DMS53 (cell line): ENCODE measurements around the gene B9D1.

Experiments used
- DNase-seq: peaks from one replicate; lab custom pipeline; 2025; lab: John Stamatoyannopoulos, UW

B9D1 gene

DNA sequence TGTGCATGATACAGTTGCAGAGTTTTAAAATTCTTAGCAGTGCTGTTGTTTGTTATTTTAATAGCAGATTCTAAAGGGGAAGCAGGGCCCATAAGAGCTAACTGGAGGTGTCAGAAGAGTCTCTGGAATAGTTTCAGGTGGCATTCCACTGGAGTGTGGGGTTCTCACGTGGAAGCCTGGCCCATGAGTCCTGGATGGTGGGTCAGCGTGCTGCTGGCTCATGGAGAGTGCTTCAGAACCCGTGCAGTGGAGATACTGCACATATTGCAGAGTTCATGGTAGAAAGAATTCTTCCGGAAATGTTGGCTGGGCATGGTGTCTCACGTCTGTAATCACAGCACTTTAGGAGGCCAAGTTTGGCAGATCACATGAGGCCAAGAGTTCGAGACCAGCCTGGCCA, 43.9 kb downstream of the B9D1 start:
- DNase-seq: no peak

DNA sequence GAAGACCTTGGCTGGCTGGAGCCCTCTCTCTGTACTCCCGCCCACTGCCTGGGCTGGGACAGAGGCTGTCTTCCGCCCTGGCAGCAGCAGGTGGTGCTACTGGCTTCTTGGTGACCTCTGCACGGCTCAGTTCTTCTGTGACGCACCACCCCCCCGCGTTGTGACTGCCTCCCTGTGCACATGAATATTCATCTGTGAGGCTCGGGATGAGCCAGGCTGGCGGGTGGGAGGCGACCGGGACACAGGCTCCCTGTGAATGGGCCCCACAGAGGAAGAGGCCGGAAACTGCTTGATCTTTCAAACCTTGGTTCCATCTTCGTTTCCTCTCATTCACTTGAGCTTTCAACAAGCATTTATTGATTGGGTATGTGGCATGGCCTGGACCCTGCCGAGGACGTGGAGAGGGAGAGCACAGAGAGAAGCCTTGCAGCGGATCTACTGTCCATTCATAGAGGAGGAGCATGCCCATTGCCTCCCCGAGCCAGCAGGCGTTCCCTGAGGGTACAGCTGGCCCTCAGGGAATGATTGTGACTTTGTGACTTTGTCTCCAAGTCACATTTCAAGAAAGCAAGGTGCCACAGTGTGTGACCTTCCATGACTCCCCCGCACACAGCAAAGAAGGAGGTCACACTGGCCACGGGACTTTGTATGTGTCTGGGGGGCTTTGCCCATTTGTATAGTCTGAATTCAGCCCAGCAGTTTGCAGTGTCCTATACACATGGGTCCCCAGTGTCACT, 45.0 kb downstream of the B9D1 start:
- DNase-seq: peak; percentile 95

GRCh38 chr17:19316761-19317358, 45.7 kb downstream of the B9D1 start:
- DNase-seq: no peak

- no peak for DNase-seq
Observed at GRCh38 chr17:19315104-19315503, 47.4 kb downstream of the B9D1 start.

- DNase-seq: no peak
Observed at GRCh38 chr17:19313746-19314651, 48.5 kb downstream of the B9D1 start.

- DNase-seq: no peak
Observed at GRCh38 chr17:19313066-19313745, 49.3 kb downstream of the B9D1 start.

DNA sequence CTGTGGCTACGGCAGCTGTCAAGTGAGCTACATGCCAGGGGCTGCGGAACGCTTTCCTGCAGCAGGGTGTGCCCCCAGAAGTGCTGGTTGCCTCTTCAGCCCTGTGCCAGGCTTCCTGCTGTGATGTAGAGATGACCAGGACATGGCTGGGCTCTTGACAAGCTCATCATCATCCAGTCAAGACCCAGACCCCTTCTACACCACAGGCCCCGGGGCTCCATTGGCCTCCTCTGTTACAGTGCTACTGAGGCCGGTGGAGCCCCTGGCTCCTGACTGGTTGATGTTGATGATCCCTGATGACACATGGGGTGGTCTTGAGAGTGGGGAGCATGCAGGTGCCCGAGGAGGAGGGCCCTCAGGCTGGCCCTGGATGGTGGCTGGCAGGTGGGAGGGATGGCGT, 50.1 kb downstream of the B9D1 start:
- no peak for DNase-seq

DNA sequence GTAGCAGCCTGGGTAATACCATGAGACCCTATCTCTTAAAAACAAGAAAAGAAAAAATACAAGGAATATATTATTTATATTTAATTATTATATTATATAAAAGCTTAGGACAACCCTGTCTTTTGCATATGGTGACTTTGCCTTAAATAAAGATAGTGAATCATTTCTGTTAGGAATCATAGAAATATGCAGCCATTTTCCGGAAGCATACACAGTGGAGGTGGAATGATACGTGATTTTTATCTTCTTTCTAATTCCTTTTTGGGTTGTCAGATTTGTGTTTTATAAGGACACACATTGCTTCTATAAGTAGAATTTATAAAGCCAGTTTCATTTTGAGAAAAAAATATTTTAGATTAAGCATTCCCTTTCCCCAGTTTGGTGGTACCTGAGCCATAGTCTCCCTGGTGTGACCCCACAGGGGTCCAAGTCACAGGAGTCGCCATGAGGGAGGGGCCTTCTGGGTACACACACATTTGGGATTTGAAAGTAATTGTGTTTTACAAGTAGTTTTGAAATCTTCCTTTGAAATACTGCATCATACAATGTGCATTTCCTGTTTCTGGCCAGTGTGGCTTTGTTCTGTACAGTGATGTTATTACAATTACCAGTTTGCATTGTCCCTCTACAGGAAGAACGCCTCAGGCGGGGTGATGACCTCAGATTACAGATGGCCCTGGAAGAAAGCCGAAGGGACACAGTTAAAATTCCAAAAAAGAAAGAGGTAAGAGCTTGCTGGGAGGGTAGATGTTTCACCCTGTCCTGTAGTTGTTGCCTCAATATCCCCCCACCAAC, 50.9 kb downstream of the B9D1 start:
- DNase-seq: no peak

DNA sequence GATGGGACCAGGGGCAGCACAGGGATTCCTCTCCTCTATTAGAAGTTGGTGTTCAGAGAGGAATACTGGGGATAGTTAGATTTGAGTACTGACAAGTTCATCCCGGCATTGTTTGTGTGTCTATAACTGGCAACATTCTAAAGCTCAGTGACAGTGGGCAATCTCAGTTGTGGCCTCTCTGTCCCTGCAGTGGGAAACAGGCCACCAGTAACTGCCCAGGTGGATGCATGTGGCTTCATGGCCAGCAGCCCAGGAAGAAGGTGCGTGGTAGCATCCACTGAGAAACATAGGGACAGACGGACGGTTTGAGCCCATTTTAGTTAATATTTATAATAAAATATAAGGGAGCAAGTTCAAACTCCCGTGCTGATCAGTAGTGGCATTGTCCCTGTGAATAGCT, 51.5 kb downstream of the B9D1 start:
- no peak for DNase-seq

DNA sequence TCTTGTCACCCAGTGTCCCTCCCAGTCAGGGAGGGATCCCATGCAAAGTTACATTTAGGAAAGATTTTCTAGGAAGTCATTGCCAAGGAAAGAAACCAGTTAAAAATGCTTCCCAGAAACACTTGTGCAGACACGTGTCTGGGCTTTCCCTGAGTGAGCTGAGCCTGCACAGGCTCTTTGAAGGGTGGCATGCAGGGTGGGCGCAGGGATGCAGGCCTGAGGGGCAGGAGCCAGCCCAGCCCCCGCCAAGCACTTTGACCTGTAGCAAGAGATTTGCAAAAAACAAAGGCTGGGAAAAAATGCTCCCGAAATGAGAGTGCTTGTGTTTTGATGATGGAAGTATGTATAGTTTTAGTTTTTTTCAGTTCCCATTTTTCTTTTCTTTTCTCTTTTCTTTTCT, 52.4 kb downstream of the B9D1 start:
- DNase-seq: no peak

- DNase-seq: no peak
Observed at GRCh38 chr17:19309701-19310100, 52.8 kb downstream of the B9D1 start.

- DNase-seq: no peak
Observed at GRCh38 chr17:19308398-19308797, 54.1 kb downstream of the B9D1 start.

DNA sequence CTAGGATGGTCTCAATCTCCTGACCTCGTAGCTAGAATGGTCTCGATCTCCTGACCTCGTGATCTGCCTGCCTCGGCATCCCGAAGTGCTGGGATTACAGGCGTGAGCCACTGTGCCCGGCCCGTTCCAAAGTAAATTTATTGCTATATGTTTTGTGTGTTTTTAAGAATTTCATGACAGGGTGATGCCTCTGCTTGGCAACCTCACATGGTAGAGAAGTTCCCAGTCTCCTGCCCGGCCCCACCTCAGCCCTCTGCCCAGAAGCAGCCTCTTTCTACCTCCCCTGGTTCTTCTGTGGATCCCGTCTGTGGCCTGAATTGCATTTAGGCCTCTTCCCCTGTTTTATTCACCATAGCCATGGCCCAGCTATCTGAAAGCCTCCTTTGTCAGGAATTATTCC, 55.0 kb downstream of the B9D1 start:
- no peak for DNase-seq

- DNase-seq: no peak
Observed at GRCh38 chr17:19306160-19307111, 56.1 kb downstream of the B9D1 start.

GRCh38 chr17:19305761-19306159, 56.8 kb downstream of the B9D1 start:
- no peak for DNase-seq

- DNase-seq: no peak
Observed at GRCh38 chr17:19305256-19305655, 57.3 kb downstream of the B9D1 start.

DNA sequence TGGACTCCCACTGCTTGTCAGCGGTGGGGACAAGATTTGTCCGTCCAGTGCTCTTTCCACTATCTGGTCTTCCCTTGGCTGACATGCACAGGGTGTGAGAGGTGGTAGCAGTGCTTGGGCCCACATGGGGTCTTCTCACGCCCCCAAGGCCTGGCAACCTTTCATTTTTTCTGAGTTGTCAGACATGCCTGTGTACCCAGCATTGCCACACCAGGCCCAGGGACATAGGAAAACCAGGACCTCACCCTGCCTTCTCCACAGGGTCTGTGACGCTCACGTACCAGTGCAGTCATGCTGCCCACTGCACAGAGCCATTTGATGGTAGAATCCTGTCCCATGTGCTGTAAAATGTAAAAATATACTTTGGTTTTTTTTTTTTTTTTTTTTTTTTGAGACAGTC, 57.8 kb downstream of the B9D1 start:
- no peak for DNase-seq

DNA sequence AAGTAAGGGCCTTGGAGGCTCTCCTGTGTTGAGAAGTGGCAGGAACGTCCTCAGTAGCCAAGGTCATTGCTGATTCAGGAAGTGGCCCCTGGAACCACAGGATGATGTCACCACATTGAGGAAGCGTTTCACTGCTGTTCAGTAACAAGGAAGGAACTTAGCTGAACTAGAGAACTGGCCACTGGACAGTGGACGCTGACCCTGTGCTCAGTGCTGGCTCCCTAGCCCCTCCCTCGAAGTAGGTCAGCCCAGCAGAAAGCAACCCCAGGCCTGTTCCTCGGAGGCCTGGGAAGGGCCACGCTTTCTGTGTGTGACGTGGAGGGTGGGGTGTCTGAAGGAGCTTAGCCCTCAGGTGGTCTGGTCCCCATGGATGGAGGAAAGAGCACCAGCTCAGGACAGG, 58.3 kb downstream of the B9D1 start:
- peak; percentile 69 for DNase-seq

DNA sequence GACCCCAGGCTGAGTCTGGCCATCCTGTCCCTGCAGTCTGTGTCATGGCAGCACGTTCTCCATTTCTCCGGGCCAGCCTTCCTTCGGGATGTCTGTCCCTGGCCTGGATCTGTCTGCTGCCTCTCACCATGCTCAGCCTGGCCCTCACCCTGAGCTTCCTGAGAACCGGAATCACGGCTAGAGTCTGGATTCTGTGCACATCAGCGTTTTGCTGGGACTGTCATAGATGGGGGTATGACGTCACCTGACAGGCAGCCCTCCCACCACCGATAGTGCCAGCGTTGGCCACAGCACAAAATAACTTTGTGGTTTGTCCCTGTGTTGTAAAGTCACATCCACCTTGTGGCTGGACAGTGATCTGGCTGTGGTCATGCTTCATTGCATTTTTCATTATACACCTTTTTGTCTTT, 59.2 kb downstream of the B9D1 start:
- no peak for DNase-seq

DNA sequence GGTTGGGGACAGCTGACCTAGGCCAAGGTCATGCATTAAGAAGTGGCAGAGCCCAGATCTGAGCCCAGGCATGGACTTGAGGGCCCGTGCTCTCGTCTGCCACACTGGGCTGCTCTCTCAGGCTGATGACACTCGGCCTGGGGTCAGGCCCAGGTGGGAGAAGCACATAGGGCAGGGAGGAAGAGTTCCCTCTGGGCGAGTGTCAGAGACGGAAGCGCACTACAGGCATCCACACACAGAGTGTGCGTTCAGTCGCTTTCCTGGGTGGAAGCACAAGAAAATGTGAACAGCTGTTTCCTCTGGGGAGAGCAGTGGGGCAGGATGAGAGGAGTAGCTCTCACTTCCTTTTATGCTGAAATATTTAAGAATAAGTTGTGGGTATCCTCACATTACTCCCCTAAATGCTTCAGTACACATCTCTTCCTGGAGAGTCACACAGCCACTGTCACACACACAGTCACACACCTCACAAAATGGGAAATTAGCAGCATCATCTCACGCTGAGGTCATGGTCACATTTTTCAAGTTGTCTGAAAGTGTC, 59.7 kb downstream of the B9D1 start:
- no peak for DNase-seq
